Spleen (tissue), 7 donors: ENCODE results near the gene OBSL1.

Experiments
- CTCF ChIP-seq, 11 experiments: fragments of 200-600 bp in 7 of 11; fragments of 450-650 bp in 4 of 11; sonication (generic) in 4 of 11; IDR thresholded peaks in 8 of 11; conservative IDR thresholded peaks in 3 of 11; 1 replicate in 7 of 11; 2 replicates in 4 of 11; pipeline versions ENCODE4 v1.4.0 to v1.8.0; 2016 to 2021; ENCODE audit warnings: antibody characterized with exemption in 11 of 11, inconsistent platforms in 4 of 11, mild to moderate bottlenecking in 1 of 11
- POLR2AphosphoS5 ChIP-seq, 3 donors: sonication (generic); formaldehyde crosslinking; IDR thresholded peaks; one replicate each; pipeline ENCODE4 v1.5.1; 2017; ENCODE audit warnings: antibody characterized with exemption in 3 of 3
- donor health status: DM: no; HTN: no; CAD: no; lungs with moderate emphysema.
- donor health status: DM: no; HTN: no; CAD: no.
- donor health status: DM: no; HTN: no; CAD: no.

GRCh38 chr2:219524817-219525216 is 46.5 kb downstream of the OBSL1 start:
- no peak for TF ChIP-seq POLR2AphosphoS5 (IDR thresholded peaks at IDR 0.05)
- TF ChIP-seq CTCF (IDR thresholded peaks at IDR 0.05 in 8 of 11, conservative IDR thresholded peaks at IDR 0.05 in 3 of 11): no peak
